K562 (cell line): Measurements from ENCODE around the gene TSR2. TPM values are rescaled to one million over a fixed set of nuclear protein-coding genes. Genes with fewer than 3 reads are reported as not detected.

ENCODE experiments used
- ATAC-seq: fragments of 200-7000 bp; cut with Tn5 transposase; 3 replicates; pipeline ENCODE4 v1.9.1; 2020; ENCODE audit warnings: moderate library complexity
- BruUV-seq: library from RNA; stranded (reverse); fragments of 400-500 nt; replicated peaks from 2 replicates; lab custom pipeline; 2021; lab: Mats Ljungman, UMichigan
- CTCF ChIA-PET: fragments of 300-600 bp; formaldehyde crosslinking; extraction: SDS; loops from one replicate; lab custom pipeline; 2021; ENCODE audit warnings: low intra/inter-chr PET ratio; lab: Yijun Ruan, JAX
- POLR2A ChIA-PET: fragments of 300-600, 350-650 bp; sonication (Branson Sonifier 250); formaldehyde crosslinking; extraction: SDS; loops from one replicate; lab custom pipeline; 2021; ENCODE audit warnings: antibody characterized with exemption, inconsistent platforms; lab: Yijun Ruan, JAX
- DNase-seq, 4 experiments: peaks; one replicate each; pipeline versions ENCODE4 v3.0.0 to v3.0.0-alpha.2; 2011 to 2018; ENCODE audit warnings: low spot score in 3 of 4, mixed read lengths in 3 of 4; ENCODE audit errors: extremely low read depth in 1 of 4
- FAIRE-seq: peaks from 2 replicates; lab custom pipeline; 2011; peaks lifted over from hg19 to GRCh38; lab: Jason Lieb, UNC
- H2AFZ ChIP-seq: 2 replicates; pipeline ENCODE4 v1.6.0; 2011; ENCODE audit warnings: low read depth, low read length, control low read depth, inconsistent platforms
- H3K27ac ChIP-seq: fragments of 200-600 bp; 3 replicates; pipeline ENCODE4 v1.8.0; 2011; ENCODE audit warnings: low read depth, mild to moderate bottlenecking, control low read depth, inconsistent platforms, low read length, moderate library complexity, mixed read lengths; ENCODE audit errors: extremely low read depth
- H3K27me3 ChIP-seq, 2 experiments: fragments of 300-600 bp in 1 of 2; 2 replicates in 1 of 2; 3 replicates in 1 of 2; pipeline versions ENCODE4 v1.6.0 to v1.8.0; 2011; ENCODE audit warnings: inconsistent platforms in 2 of 2, low read length in 2 of 2, mild to moderate bottlenecking in 1 of 2, mixed read lengths in 1 of 2, moderate library complexity in 1 of 2; ENCODE audit not compliant: control insufficient read depth in 2 of 2, insufficient read depth in 2 of 2
- H3K36me3 ChIP-seq: fragments of 300-600 bp; 3 replicates; pipeline ENCODE4 v1.8.0; 2011; ENCODE audit warnings: mild to moderate bottlenecking, low read length, inconsistent platforms; ENCODE audit not compliant: control insufficient read depth, insufficient read depth
- H3K4me1 ChIP-seq, 2 experiments: fragments of 200-600 bp in 1 of 2; replicated peaks in 1 of 2; 2 replicates in 1 of 2; 3 replicates in 1 of 2; pipeline versions ENCODE4 v1.5.1 to v1.8.0; 2011; ENCODE audit warnings: inconsistent platforms in 2 of 2, low read length in 2 of 2, mild to moderate bottlenecking in 1 of 2, mixed read lengths in 1 of 2, moderate library complexity in 1 of 2; ENCODE audit not compliant: control insufficient read depth in 2 of 2, insufficient read depth in 2 of 2
- H3K4me2 ChIP-seq: 2 replicates; pipeline ENCODE4 v1.6.1; 2011; ENCODE audit warnings: low read length, control low read depth, inconsistent platforms, mixed read lengths; ENCODE audit not compliant: insufficient read depth
- H3K4me3 ChIP-seq: fragments of 200-600 bp; sonication (generic), shearing (Covaris generic); 2 replicates; pipeline ENCODE4 v1.5.1; 2016; ENCODE audit warnings: control low read depth, inconsistent platforms
- H3K79me2 ChIP-seq: fragments of 200-600 bp; 3 replicates; pipeline ENCODE4 v1.8.0; 2011; ENCODE audit warnings: low read length, inconsistent platforms; ENCODE audit not compliant: control insufficient read depth, insufficient read depth
- H3K9ac ChIP-seq, 2 experiments: 2 replicates each; pipeline versions ENCODE4 v1.6.0 to v1.6.1; 2011; ENCODE audit warnings: low read depth in 2 of 2, low read length in 2 of 2, control low read depth in 1 of 2, inconsistent platforms in 1 of 2, mild to moderate bottlenecking in 1 of 2, mixed read lengths in 1 of 2; ENCODE audit not compliant: insufficient read depth in 1 of 2
- H3K9me1 ChIP-seq: one replicate; pipeline ENCODE4 v1.6.0; 2011; ENCODE audit warnings: inconsistent platforms, mild to moderate bottlenecking, low read length, moderate library complexity; ENCODE audit not compliant: control insufficient read depth, insufficient read depth
- H3K9me3 ChIP-seq: replicated peaks from 2 replicates; pipeline ENCODE4 v1.5.1; 2011; ENCODE audit warnings: low read depth, low read length, inconsistent platforms; ENCODE audit not compliant: control insufficient read depth, insufficient read depth
- H4K20me1 ChIP-seq: replicated peaks from 2 replicates; pipeline ENCODE4 v1.6.1; 2011; ENCODE audit warnings: low read length, inconsistent platforms, mixed read lengths; ENCODE audit not compliant: control insufficient read depth, insufficient read depth
- CBFA2T3 ChIP-seq: fragments of 450-650 bp; IDR thresholded peaks from 2 replicates; pipeline ENCODE4 v1.6.1; 2017
- EGR1 ChIP-seq: fragments of 450-650 bp; conservative IDR thresholded peaks from 2 replicates; pipeline ENCODE4 v1.6.1; 2017; ENCODE audit warnings: mild to moderate bottlenecking
- GTF2E2 ChIP-seq: fragments of 200-800 bp; sonication (Bioruptor generic); IDR thresholded peaks from 2 replicates; pipeline ENCODE4 v1.6.1; 2016; ENCODE audit warnings: missing genetic modification characterization, missing compliant biosample characterization
- KDM2B ChIP-seq: fragments of 250-450 bp; sonication (Bioruptor Pico); IDR thresholded peaks from 2 replicates; pipeline ENCODE4 v1.8.0; 2021; ENCODE audit warnings: mild to moderate bottlenecking, moderate library complexity
- KDM5B ChIP-seq: fragments of 200-600 bp; sonication (generic); IDR thresholded peaks from 2 replicates; pipeline ENCODE4 v1.6.1; 2012; ENCODE audit warnings: low read depth, mild to moderate bottlenecking, moderate library complexity, low read length, control low read depth, inconsistent platforms; ENCODE audit not compliant: insufficient replicate concordance
- NRF1 ChIP-seq, 2 experiments: fragments of 450-650 bp; IDR thresholded peaks in 1 of 2; conservative IDR thresholded peaks in 1 of 2; 2 replicates each; pipeline ENCODE4 v1.6.1; 2014; ENCODE audit warnings: mild to moderate bottlenecking in 2 of 2
- RBM17 ChIP-seq: fragments of 200-400 bp; formaldehyde crosslinking; IDR thresholded peaks from 2 replicates; pipeline ENCODE4 v1.6.1; 2017; ENCODE audit warnings: low read depth, mild to moderate bottlenecking, low read length, borderline replicate concordance
- RFX1 ChIP-seq: fragments of 450-650 bp; IDR thresholded peaks from 2 replicates; pipeline ENCODE4 v1.6.1; 2016; ENCODE audit warnings: mild to moderate bottlenecking, moderate library complexity
- SIN3A ChIP-seq, 2 experiments: fragments of 150-350 bp in 1 of 2; IDR thresholded peaks; 2 replicates each; pipeline ENCODE4 v1.6.1; 2011 to 2016; ENCODE audit warnings: borderline replicate concordance in 2 of 2, low read depth in 2 of 2, low read length in 2 of 2, mild to moderate bottlenecking in 2 of 2, moderate library complexity in 2 of 2; ENCODE audit not compliant: control insufficient read depth in 1 of 2
- SRSF3 ChIP-seq: fragments of 200-400 bp; formaldehyde crosslinking; IDR thresholded peaks from 2 replicates; pipeline ENCODE4 v1.6.1; 2016; ENCODE audit warnings: mild to moderate bottlenecking, low read length, moderate library complexity; ENCODE audit not compliant: insufficient read depth
- SUPT5H ChIP-seq: fragments of 450-650 bp; IDR thresholded peaks from 2 replicates; pipeline ENCODE4 v1.6.1; 2016
- TCF3 ChIP-seq: sonication (generic); formaldehyde crosslinking; IDR thresholded peaks from 2 replicates; pipeline ENCODE4 v1.4.0; 2020; ENCODE audit warnings: mild to moderate bottlenecking, missing genetic modification reagents
- ZNF124 ChIP-seq: sonication (generic); formaldehyde crosslinking; IDR thresholded peaks from 2 replicates; pipeline ENCODE4 v1.8.1; 2022; ENCODE audit warnings: missing genetic modification reagents
- ZNF165 ChIP-seq: fragments of 250-450 bp; sonication (Bioruptor Pico); IDR thresholded peaks from 2 replicates; pipeline ENCODE4 v1.4.0; 2020; ENCODE audit warnings: borderline replicate concordance
- ZNF324 ChIP-seq: fragments of 250-450 bp; sonication (Bioruptor Pico); IDR thresholded peaks from 2 replicates; pipeline ENCODE4 v1.4.0; 2020; ENCODE audit warnings: mild to moderate bottlenecking
- ZNF384 ChIP-seq: IDR thresholded peaks from 2 replicates; pipeline ENCODE4 v1.6.1; 2012; ENCODE audit warnings: low read depth, low read length, improper control_type of control experiment
- ZNF644 ChIP-seq: fragments of 200-800 bp; sonication (Bioruptor generic); IDR thresholded peaks from 2 replicates; pipeline ENCODE4 v1.6.1; 2016; ENCODE audit warnings: low read depth, missing genetic modification characterization, missing compliant biosample characterization
- WGBS: fragments of 100-300 bp; shearing (Covaris generic); methylation state at CpG from one replicate; pipeline ENCODE4 v1.1.6; 2016; ENCODE audit warnings: low coverage, mixed read lengths; ENCODE audit not compliant: insufficient coverage; ENCODE audit errors: missing lambda C conversion rate; 5-methylcytosine and 5-hydroxymethylcytosine counted together
- in situ Hi-C: fragments of 300-500 bp; cut with MboI; formaldehyde crosslinking; loops from 4 replicates; pipeline ENCODE4 v1.15.0; 2018; ENCODE audit warnings: inconsistent platforms, mixed read lengths
- intact Hi-C: fragments of 100-400 bp; cut with micrococcal nuclease; formaldehyde crosslinking; loops from 2 replicates; pipeline ENCODE4 v1.14.2; 2022
- polyA plus RNA-seq, 8 experiments: library from polyadenylated mRNA; depleted of rRNA in 4 of 8; stranded (reverse) in 5 of 8; unstranded in 3 of 8; fragments of >200 nt; fragmentation: Nextera tagmentation in 2 of 8; fragmentation: Illumina TruSeq in 1 of 8; extraction: Ambion mirVana in 2 of 8; extraction: Trizol in 1 of 8; gene quantifications; 2 replicates each; pipeline versions ENCODE4 v1.2.1 to v1.2.3, GENCODE V29; 2011 to 2014; ENCODE audit warnings: inconsistent platforms in 1 of 8, missing spikeins in 1 of 8
- total RNA-seq, 7 experiments: library from RNA; depleted of rRNA in 6 of 7; stranded (reverse); fragments of >200 nt in 6 of 7; fragmentation: Illumina TruSeq in 2 of 7; extraction: Trizol in 2 of 7; gene quantifications; 2 replicates each; pipeline versions ENCODE4 v1.2.1 to v1.2.3, GENCODE V29; 2011 to 2021; ENCODE audit warnings: low replicate concordance in 1 of 7
- TF ChIP-seq, protein P1 (sequence below), 2 experiments: fragments of 450-650 bp; IDR thresholded peaks; 2 replicates each; pipeline ENCODE4 v1.6.1; 2016
- TF ChIP-seq, protein P2 (sequence below): fragments of 450-650 bp; formaldehyde crosslinking; IDR thresholded peaks from 2 replicates; pipeline ENCODE4 v1.4.0; 2020; ENCODE audit warnings: mild to moderate bottlenecking, moderate library complexity

The TSR2 gene
- total and polyA plus RNA-seq, 9 of the 15 experiments (the other 6 are each of a cell fraction or from before 2014, with no cell fraction given), result 8.6 to 50.0 (median 28.5) TPM

DNA sequence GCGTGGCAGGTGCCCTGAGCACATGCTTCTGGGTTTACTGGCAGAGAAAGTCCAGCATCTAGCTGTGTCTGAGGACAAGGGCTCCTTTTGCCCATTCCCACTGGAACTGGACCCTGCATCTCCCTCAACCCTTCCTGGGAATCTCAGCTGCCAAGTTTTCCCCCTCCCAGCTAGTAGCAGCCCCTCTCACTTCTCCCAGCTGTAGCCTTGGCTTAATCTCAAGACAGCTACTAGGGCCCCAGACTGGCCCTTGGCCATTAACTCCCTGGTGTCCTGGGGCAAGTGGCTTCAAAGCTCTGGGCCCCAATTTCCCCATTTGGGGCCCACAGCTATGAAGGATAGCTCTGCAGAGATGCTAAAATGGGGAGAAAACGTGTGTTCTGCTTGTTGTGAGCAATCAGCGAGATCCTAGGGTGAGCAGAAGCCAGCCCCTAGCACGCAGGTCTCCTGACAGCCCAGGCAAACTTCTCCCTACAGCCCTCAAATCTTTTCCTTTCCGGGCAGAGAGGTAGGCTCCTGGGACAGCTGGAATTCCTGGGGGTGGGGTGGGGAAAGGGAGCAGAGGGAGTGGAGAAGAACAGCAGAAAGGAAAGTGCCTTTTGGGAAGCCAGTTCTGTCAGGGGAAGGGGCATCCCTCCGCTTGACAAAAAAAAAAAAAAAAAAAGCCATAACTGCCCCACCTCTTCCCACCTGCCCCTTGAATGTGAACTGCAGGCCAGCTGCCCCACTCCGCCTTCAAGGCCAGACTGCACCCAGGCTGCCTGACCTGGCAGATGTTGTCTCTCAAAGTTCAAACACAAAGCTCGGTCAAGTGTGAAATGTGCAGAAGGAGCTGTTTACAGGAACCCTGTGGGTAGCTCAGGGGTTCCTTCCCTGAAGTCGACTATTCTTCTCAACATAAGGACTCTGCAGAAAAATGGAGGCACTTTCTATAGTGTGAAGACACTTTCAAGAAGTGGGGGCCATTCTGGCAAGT, 39.2 kb downstream of the TSR2 start:
- intact Hi-C loops, result no loop called here
- Histone ChIP-seq H3K36me3 (no peaks in the 10 kb centered on the region), H4K20me1 (no peaks in the 10 kb centered on the region), H3K4me1 (peaks cover 0 to 3% of the 10 kb centered on the region in 2 experiments; a peak in 2 of 5 replicates), H3K79me2 (no peaks in the 10 kb centered on the region), H3K4me3 (no peak overlapping the region), H3K27ac (no peak overlapping the region), H3K4me2 (no peak overlapping the region), H3K9ac (no peak overlapping the region), H3K9me1 (no peaks in the 10 kb centered on the region), H3K9me3 (no peaks in the 10 kb centered on the region), H3K27me3 (peaks cover 0 to 11% of the 10 kb centered on the region in 2 experiments; a peak in 3 of 5 replicates), H2AFZ (no peak overlapping the region)
- FAIRE-seq (no peak), DNase-seq (no peak), ATAC-seq (no peak)
- CTCF ChIA-PET, result no interaction called here
- 2% methylated on average over 7 of the region's 9 CpGs for WGBS
- POLR2A ChIA-PET, result no interaction called here
- in situ Hi-C loops, result no loop called here
- no TSS peak for BruUV-seq
- TF ChIP-seq EGR1 (no peak), RBM17 (no peak), ZNF124 (CRISPR knock-in tag) (no peak), ZNF384 (no peak), KDM2B (no peak), ZNF324 (CRISPR knock-in tag) (no peak), ZNF644 (tag) (no peak), TCF3 (CRISPR knock-in tag) (no peak), GTF2E2 (tag) (no peak), KDM5B (no peak), ZNF165 (no peak), NRF1 (conservative IDR thresholded peaks at IDR 0.05 in 1 of 2, IDR thresholded peaks at IDR 0.05 in 1 of 2) (no peak), SUPT5H (no peak), SRSF3 (no peak), RFX1 (no peak), SIN3A (IDR thresholded peaks at IDR 0.05; ENCODE audit: borderline replicate concordance in 2 of 2, control insufficient read depth in 1 of 2, low read depth in 2 of 2, low read length in 2 of 2) (no peak), CBFA2T3 (no peak)
- TF ChIP-seq, protein P1, sequence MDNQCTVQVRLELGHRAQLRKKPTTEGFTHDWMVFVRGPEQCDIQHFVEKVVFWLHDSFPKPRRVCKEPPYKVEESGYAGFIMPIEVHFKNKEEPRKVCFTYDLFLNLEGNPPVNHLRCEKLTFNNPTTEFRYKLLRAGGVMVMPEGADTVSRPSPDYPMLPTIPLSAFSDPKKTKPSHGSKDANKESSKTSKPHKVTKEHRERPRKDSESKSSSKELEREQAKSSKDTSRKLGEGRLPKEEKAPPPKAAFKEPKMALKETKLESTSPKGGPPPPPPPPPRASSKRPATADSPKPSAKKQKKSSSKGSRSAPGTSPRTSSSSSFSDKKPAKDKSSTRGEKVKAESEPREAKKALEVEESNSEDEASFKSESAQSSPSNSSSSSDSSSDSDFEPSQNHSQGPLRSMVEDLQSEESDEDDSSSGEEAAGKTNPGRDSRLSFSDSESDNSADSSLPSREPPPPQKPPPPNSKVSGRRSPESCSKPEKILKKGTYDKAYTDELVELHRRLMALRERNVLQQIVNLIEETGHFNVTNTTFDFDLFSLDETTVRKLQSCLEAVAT (IDR thresholded peaks at IDR 0.05), result no peak
- TF ChIP-seq, protein P2, sequence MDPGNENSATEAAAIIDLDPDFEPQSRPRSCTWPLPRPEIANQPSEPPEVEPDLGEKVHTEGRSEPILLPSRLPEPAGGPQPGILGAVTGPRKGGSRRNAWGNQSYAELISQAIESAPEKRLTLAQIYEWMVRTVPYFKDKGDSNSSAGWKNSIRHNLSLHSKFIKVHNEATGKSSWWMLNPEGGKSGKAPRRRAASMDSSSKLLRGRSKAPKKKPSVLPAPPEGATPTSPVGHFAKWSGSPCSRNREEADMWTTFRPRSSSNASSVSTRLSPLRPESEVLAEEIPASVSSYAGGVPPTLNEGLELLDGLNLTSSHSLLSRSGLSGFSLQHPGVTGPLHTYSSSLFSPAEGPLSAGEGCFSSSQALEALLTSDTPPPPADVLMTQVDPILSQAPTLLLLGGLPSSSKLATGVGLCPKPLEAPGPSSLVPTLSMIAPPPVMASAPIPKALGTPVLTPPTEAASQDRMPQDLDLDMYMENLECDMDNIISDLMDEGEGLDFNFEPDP (CRISPR knock-in tag), result no peak
